Measurements from ENCODE around the gene FAM13A.

FAM13A gene

GRCh38 chr4:88698519-88698918 is 358.5 kb downstream of the FAM13A start:
- H3K9me2 ChIP-seq (replicated peaks; ENCODE audit: insufficient read depth, low read length) = no peaks in the 10 kb centered on the region
- H3K4me2 ChIP-seq (ENCODE audit: low read depth, low read length) = no peak overlapping the region
- no peaks in the 10 kb centered on the region for H3K36me3 ChIP-seq (replicated peaks; ENCODE audit: insufficient read depth, low read length)
- H3K4me3 ChIP-seq (ENCODE audit: low read length) = no peak overlapping the region
- H3K27ac ChIP-seq (ENCODE audit: low read length) = no peak overlapping the region
- H3K9me3 ChIP-seq (replicated peaks; ENCODE audit: insufficient read depth, low read length) = no peaks in the 10 kb centered on the region
- H4K20me1 ChIP-seq (ENCODE audit: insufficient read depth, low read length) = no peaks in the 10 kb centered on the region
- no peak overlapping the region for H3K9ac ChIP-seq (ENCODE audit: low read length)
- no peak for TF ChIP-seq EZH2 (optimal IDR thresholded peaks at IDR 0.05; ENCODE audit: low read depth, low read length)
- no peak for TF ChIP-seq CTCF (IDR thresholded peaks at IDR 0.05; ENCODE audit: low read length)
- no peak for TF ChIP-seq EZH2phosphoT487 (IDR thresholded peaks at IDR 0.05; ENCODE audit: low read length)
- H2AFZ ChIP-seq (ENCODE audit: low read length) = no peak overlapping the region
- no peaks in the 10 kb centered on the region for H3K27me3 ChIP-seq (replicated peaks; ENCODE audit: insufficient read depth, low read length)
- no peaks in the 10 kb centered on the region for H3K4me1 ChIP-seq (ENCODE audit: low read length)
- no peaks in the 10 kb centered on the region for H3K79me2 ChIP-seq (ENCODE audit: low read length)
- DNase-seq = no peak
- H3F3A ChIP-seq (ENCODE audit: insufficient read depth, low read length) = no peaks in the 10 kb centered on the region

GRCh38 chr4:88697588-88698329 is 359.2 kb downstream of the FAM13A start, which contains the start of gene NAP1L5:
Gene NAP1L5 (minus strand): TSS chr4:88697829. CDS start chr4:88697754, 75 bp downstream.
- no peaks in the 10 kb centered on the region for H3K27me3 ChIP-seq (replicated peaks; ENCODE audit: insufficient read depth, low read length)
- H2AFZ ChIP-seq (ENCODE audit: low read length) = peak within 1 kb of the TSS; percentile 50; the same call in 1 of the 2 replicates
- no peak for DNase-seq
- no peaks in the 10 kb centered on the region for H4K20me1 ChIP-seq (ENCODE audit: insufficient read depth, low read length)
- no peaks in the 10 kb centered on the region for H3K9me3 ChIP-seq (replicated peaks; ENCODE audit: insufficient read depth, low read length)
- H3K79me2 ChIP-seq (ENCODE audit: low read length) = no peaks in the 10 kb centered on the region
- no peak within 1 kb of the TSS for H3K27ac ChIP-seq (ENCODE audit: low read length)
- peak within 1 kb of the TSS; percentile 35; the same call in 1 of the 2 replicates for H3K9ac ChIP-seq (ENCODE audit: low read length)
- H3K4me3 ChIP-seq (ENCODE audit: low read length) = peak within 1 kb of the TSS; percentile 51
- no peaks in the 10 kb centered on the region for H3K4me1 ChIP-seq (ENCODE audit: low read length)
- H3K4me2 ChIP-seq (ENCODE audit: low read depth, low read length) = peak within 1 kb of the TSS; percentile 35; the same call in 1 of the 2 replicates
- no peaks in the 10 kb centered on the region for H3K9me2 ChIP-seq (replicated peaks; ENCODE audit: insufficient read depth, low read length)
- TF ChIP-seq CTCF (IDR thresholded peaks at IDR 0.05; ENCODE audit: low read length) (no peak), EZH2phosphoT487 (IDR thresholded peaks at IDR 0.05; ENCODE audit: low read length) (no peak), EZH2 (optimal IDR thresholded peaks at IDR 0.05; ENCODE audit: low read depth, low read length) (no peak)
- no peaks in the 10 kb centered on the region for H3K36me3 ChIP-seq (replicated peaks; ENCODE audit: insufficient read depth, low read length)
- no peaks in the 10 kb centered on the region for H3F3A ChIP-seq (ENCODE audit: insufficient read depth, low read length)

DNA sequence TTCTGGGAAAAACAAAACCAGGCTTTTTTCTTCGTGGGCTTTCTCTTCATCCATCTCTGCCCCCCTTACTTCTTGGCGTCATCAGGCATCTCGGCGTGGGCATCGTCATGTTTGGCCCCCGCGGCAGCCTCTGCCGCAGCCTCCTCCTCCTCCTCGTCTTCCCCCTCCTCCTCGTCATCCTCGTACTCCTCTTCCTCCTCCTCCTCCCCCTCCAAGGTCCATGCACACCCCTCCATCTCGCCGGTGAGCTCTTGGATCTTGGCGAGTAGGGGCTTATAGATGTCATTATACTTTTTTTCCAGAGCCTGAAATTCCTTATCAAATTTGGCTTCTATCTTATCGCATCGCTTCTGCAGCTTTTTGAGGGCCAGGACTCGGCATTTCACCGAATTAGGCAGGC is 359.8 kb downstream of the FAM13A start:
- no peak overlapping the region for H3K27ac ChIP-seq (ENCODE audit: low read length)
- H3K9me2 ChIP-seq (replicated peaks; ENCODE audit: insufficient read depth, low read length) = no peaks in the 10 kb centered on the region
- TF ChIP-seq EZH2phosphoT487 (IDR thresholded peaks at IDR 0.05; ENCODE audit: low read length) (no peak), CTCF (IDR thresholded peaks at IDR 0.05; ENCODE audit: low read length) (no peak), EZH2 (optimal IDR thresholded peaks at IDR 0.05; ENCODE audit: low read depth, low read length) (no peak)
- H3K27me3 ChIP-seq (replicated peaks; ENCODE audit: insufficient read depth, low read length) = no peaks in the 10 kb centered on the region
- no peaks in the 10 kb centered on the region for H3K9me3 ChIP-seq (replicated peaks; ENCODE audit: insufficient read depth, low read length)
- H3K79me2 ChIP-seq (ENCODE audit: low read length) = no peaks in the 10 kb centered on the region
- no peaks in the 10 kb centered on the region for H3K4me1 ChIP-seq (ENCODE audit: low read length)
- peak overlapping the region; percentile 35; the same call in 1 of the 2 replicates for H3K4me2 ChIP-seq (ENCODE audit: low read depth, low read length)
- H3K36me3 ChIP-seq (replicated peaks; ENCODE audit: insufficient read depth, low read length) = no peaks in the 10 kb centered on the region
- H3K4me3 ChIP-seq (ENCODE audit: low read length) = peak overlapping the region; percentile 51
- H2AFZ ChIP-seq (ENCODE audit: low read length) = peak overlapping the region; percentile 50; the same call in 1 of the 2 replicates
- H4K20me1 ChIP-seq (ENCODE audit: insufficient read depth, low read length) = no peaks in the 10 kb centered on the region
- H3K9ac ChIP-seq (ENCODE audit: low read length) = peak overlapping the region; percentile 35; the same call in 1 of the 2 replicates
- no peaks in the 10 kb centered on the region for H3F3A ChIP-seq (ENCODE audit: insufficient read depth, low read length)
- DNase-seq = no peak

Data from MM.1S (cell line).